NT2/D1 (cell line): ENCODE results near the gene ZNFX1.

Source experiments
- YY1 ChIP-seq: IDR thresholded peaks from 2 replicates; pipeline ENCODE4 v1.6.1; 2011; ENCODE audit not compliant: insufficient read length, insufficient read depth
- ZNF274 ChIP-seq: IDR thresholded peaks from 2 replicates; pipeline ENCODE4 v1.6.1; 2011; ENCODE audit warnings: mild to moderate bottlenecking, low read depth, low read length

DNA sequence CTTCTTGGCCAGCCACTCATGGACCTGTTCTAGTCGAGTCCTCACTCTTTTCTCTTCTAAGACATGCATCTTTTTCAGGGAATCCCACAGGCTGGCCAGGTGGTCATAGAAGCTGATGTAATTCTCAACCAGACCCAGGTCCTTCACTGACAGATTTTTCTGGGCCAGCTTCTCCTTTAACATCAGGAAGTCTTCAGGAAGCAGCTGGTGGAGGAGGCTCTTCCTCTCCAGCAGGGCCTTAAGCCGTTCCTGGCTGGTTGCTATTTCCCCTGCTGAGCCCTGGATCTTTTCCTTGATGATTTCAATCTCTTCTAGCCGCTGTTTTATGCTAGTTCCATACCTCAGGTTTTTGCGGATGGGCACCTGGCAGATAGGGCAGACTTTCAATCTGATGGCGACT lies 30.1 kb downstream of the ZNFX1 start:
- no peak for TF ChIP-seq ZNF274
- TF ChIP-seq YY1: no peak
